Measurements from ENCODE around the gene WFDC1.
"Not testable (repeated sequence)": the region's sequence is repeated elsewhere in the genome, so short reads cannot be mapped to it uniquely, and the experiment has no call there.

Gene WFDC1

GRCh38 chr16:84330685-84331050 lies 36.0 kb downstream of the WFDC1 start:
- no peak for DNase-seq

- peak in 2 of 3 donors; percentile 14 to 33 for DNase-seq
Measured at GRCh38 chr16:84331998-84332780, 37.5 kb downstream of the WFDC1 start.

- DNase-seq, result no peak
Measured at GRCh38 chr16:84332975-84333684, 38.5 kb downstream of the WFDC1 start.

GRCh38 chr16:84334058-84334457 lies 39.4 kb downstream of the WFDC1 start:
- no peak for DNase-seq

GRCh38 chr16:84334482-84334881 lies 39.8 kb downstream of the WFDC1 start:
- DNase-seq, result no peak

GRCh38 chr16:84337236-84337635 lies 42.6 kb downstream of the WFDC1 start:
- DNase-seq, result not testable (repeated sequence)

- no peak for DNase-seq
Measured at GRCh38 chr16:84339311-84339710, 44.6 kb downstream of the WFDC1 start.

- no peak for DNase-seq
Measured at GRCh38 chr16:84339766-84340165, 45.1 kb downstream of the WFDC1 start.

- DNase-seq, result peak; percentile 36 to 46 (median 44)
Measured at GRCh38 chr16:84340325-84341040, 45.8 kb downstream of the WFDC1 start.

- DNase-seq, result no peak
Measured at GRCh38 chr16:84341528-84342295, 47.0 kb downstream of the WFDC1 start.

- not testable (repeated sequence) for DNase-seq
Measured at GRCh38 chr16:84343800-84344199, 49.1 kb downstream of the WFDC1 start.

GRCh38 chr16:84344781-84345180 lies 50.1 kb downstream of the WFDC1 start:
- no peak for DNase-seq

GRCh38 chr16:84347161-84347560 lies 52.5 kb downstream of the WFDC1 start:
- no peak for DNase-seq

GRCh38 chr16:84348386-84348888 lies 53.8 kb downstream of the WFDC1 start:
- DNase-seq, result no peak

GRCh38 chr16:84349862-84350684 lies 55.4 kb downstream of the WFDC1 start:
- DNase-seq, result no peak

- no peak for DNase-seq
Measured at GRCh38 chr16:84350685-84351400, 56.2 kb downstream of the WFDC1 start.

GRCh38 chr16:84351630-84352029 lies 57.0 kb downstream of the WFDC1 start:
- DNase-seq, result no peak

- no peak for DNase-seq
Measured at GRCh38 chr16:84354306-84354705, 59.6 kb downstream of the WFDC1 start.

- DNase-seq, result no peak
Measured at GRCh38 chr16:84355149-84355548, 60.5 kb downstream of the WFDC1 start.

GRCh38 chr16:84356176-84356575 lies 61.5 kb downstream of the WFDC1 start:
- DNase-seq, result no peak

- DNase-seq, result no peak
Measured at GRCh38 chr16:84356591-84357116, 62.0 kb downstream of the WFDC1 start.

Data from suppressor macrophage treated with lipopolysaccharide for 1 hour (primary cell).